ENCODE results near the gene FDXR. TPM values are rescaled to one million over a fixed set of nuclear protein-coding genes. Genes with fewer than 3 reads are reported as not detected.
A peak's percentile ranks its signal among the peaks of the same experiment; 100 is the strongest.
"Not testable (repeated sequence)": the region's sequence is repeated elsewhere in the genome, so short reads cannot be mapped to it uniquely, and the experiment has no call there.

FDXR gene
- total RNA-seq, 1 experiment from 2014 or later = 18.2 TPM

- Histone ChIP-seq H3K27me3 (ENCODE audit: insufficient read depth, low read depth) (no peaks in the 10 kb centered on the region), H3K36me3 (ENCODE audit: low read depth) (no peaks in the 10 kb centered on the region), H3K9me2 (ENCODE audit: insufficient read depth) (no peaks in the 10 kb centered on the region), H4K20me1 (ENCODE audit: insufficient read depth) (no peaks in the 10 kb centered on the region), H2AFZ (no peak overlapping the region), H3K4me3 (peak overlapping the region; percentile 85; the same call in 1 of the 2 replicates), H3K79me2 (ENCODE audit: low read depth) (no peaks in the 10 kb centered on the region), H3K9me3 (ENCODE audit: insufficient read depth, low read depth) (no peaks in the 10 kb centered on the region), H3K27ac (no peak overlapping the region), H3K4me1 (replicated peaks; ENCODE audit: insufficient read depth) (peaks cover 15% of the 10 kb centered on the region), H3K4me2 (peak overlapping the region; percentile 97), H3F3A (ENCODE audit: insufficient read depth, low read depth) (no peaks in the 10 kb centered on the region)
- no peak for TF ChIP-seq EZH2 (IDR thresholded peaks at IDR 0.05; ENCODE audit: low read depth)
- no peak for TF ChIP-seq CTCF (conservative IDR thresholded peaks at IDR 0.05)
- CTCF ChIA-PET = interaction anchor here (0.8 kb wide), 1 partner anchor 9 kb away, joined by 5 read pairs; no protein-coding TSS in a partner anchor
- intact Hi-C loops (cut with micrococcal nuclease; ENCODE audit: unreplicated experiment) = loop anchor here (5.0 kb wide), 1 partner anchor 86 kb away; no protein-coding TSS in a partner anchor
- BruUV-seq (replicated peaks) = no TSS peak
- no peak for DNase-seq
- POLR2A ChIA-PET (ENCODE audit: unreplicated experiment) = interaction anchor here (0.7 kb wide), 1 partner anchor 122 kb away, joined by 5 read pairs; no protein-coding TSS in a partner anchor
These were observed 1.3 kb downstream of the FDXR start for GRCh38 chr17:74871356-74872076.

- ChIA-PET CTCF (interaction anchor here (0.6 to 0.8 kb wide), 2 partner anchors 8 to 77 kb away, joined by 5 read pairs; no protein-coding TSS in a partner anchor), POLR2A (ENCODE audit: unreplicated experiment) (no interaction called here)
- intact Hi-C loops (cut with micrococcal nuclease; ENCODE audit: unreplicated experiment) = loop anchor here (5.0 kb wide), 1 partner anchor 87 kb away; no protein-coding TSS in a partner anchor
These were observed 2.3 kb downstream of the FDXR start for GRCh38 chr17:74870512-74870911.

GRCh38 chr17:74870028-74870427, 2.8 kb downstream of the FDXR start:
- DNase-seq; H3F3A ChIP-seq (ENCODE audit: insufficient read depth, low read depth); H3K27ac ChIP-seq; H4K20me1 ChIP-seq (ENCODE audit: insufficient read depth); POLR2A ChIA-PET (ENCODE audit: unreplicated experiment); H3K4me2 ChIP-seq; BruUV-seq (replicated peaks); H3K9me3 ChIP-seq (ENCODE audit: insufficient read depth, low read depth); H3K79me2 ChIP-seq (ENCODE audit: low read depth); H3K27me3 ChIP-seq (ENCODE audit: insufficient read depth, low read depth); H3K36me3 ChIP-seq (ENCODE audit: low read depth); H3K9me2 ChIP-seq (ENCODE audit: insufficient read depth); H3K4me3 ChIP-seq; H2AFZ ChIP-seq: not testable (repeated sequence)
- intact Hi-C loops (cut with micrococcal nuclease; ENCODE audit: unreplicated experiment) = loop anchor here (5.0 kb wide), 1 partner anchor 87 kb away; no protein-coding TSS in a partner anchor
- peaks cover 15% of the 10 kb centered on the region for H3K4me1 ChIP-seq (replicated peaks; ENCODE audit: insufficient read depth)
- CTCF ChIA-PET = interaction anchor here (0.6 kb wide), 1 partner anchor 76 kb away, joined by 5 read pairs; no protein-coding TSS in a partner anchor

More at GRCh38 chr17:74870512-74870911, 2.3 kb downstream of the FDXR start:
- Histone ChIP-seq H3K36me3 (ENCODE audit: low read depth) (no peaks in the 10 kb centered on the region), H3K9me3 (ENCODE audit: insufficient read depth, low read depth) (no peaks in the 10 kb centered on the region), H3K4me3 (no peak overlapping the region), H4K20me1 (ENCODE audit: insufficient read depth) (no peaks in the 10 kb centered on the region), H3K27ac (no peak overlapping the region), H3K4me1 (replicated peaks; ENCODE audit: insufficient read depth) (peaks cover 15% of the 10 kb centered on the region), H3K79me2 (ENCODE audit: low read depth) (no peaks in the 10 kb centered on the region), H3F3A (ENCODE audit: insufficient read depth, low read depth) (no peaks in the 10 kb centered on the region), H3K4me2 (no peak overlapping the region), H3K27me3 (ENCODE audit: insufficient read depth, low read depth) (no peaks in the 10 kb centered on the region), H2AFZ (no peak overlapping the region), H3K9me2 (ENCODE audit: insufficient read depth) (no peaks in the 10 kb centered on the region)
- TF ChIP-seq CTCF (conservative IDR thresholded peaks at IDR 0.05) (no peak), EZH2 (IDR thresholded peaks at IDR 0.05; ENCODE audit: low read depth) (no peak)
- no TSS peak for BruUV-seq (replicated peaks)
- DNase-seq = no peak

Data from PC-9 (cell line).